GM12875 (cell line): Measurements from ENCODE around the gene TEX12.
A peak's percentile ranks its signal among the peaks of the same experiment; 100 is the strongest.

Experiments
- H3K4me3 ChIP-seq: one replicate; pipeline ENCODE4 v1.5.1; 2011; ENCODE audit warnings: low read depth, low read length, control low read depth
- TF ChIP-seq, protein P1 (sequence below): IDR thresholded peaks from 2 replicates; pipeline ENCODE4 v1.5.1; 2011; ENCODE audit warnings: low read depth, mild to moderate bottlenecking, control low read depth, inconsistent platforms, low read length, moderate library complexity, borderline replicate concordance; ENCODE audit not compliant: insufficient read depth

TEX12 gene

DNA sequence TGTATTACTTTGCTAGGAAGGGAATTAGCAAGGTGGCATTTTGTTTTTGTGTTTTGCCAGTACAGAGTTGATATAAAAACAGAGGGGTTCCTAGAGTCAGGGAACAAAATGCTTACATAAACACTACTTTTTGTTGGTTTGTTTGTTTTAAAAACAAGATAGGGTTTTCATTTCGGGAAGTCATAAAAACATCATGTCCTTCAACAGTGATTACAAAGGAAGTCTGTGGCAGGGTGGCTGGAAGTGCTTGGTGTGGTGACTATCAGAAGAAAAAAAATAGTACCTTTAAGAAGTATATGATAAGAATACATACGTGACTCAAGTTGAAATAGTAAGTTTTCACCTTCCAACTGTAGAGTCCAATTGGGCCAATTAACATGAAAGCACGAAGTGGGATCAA lies 2.1 kb upstream of the TEX12 start:
- no peak overlapping the region for H3K4me3 ChIP-seq
- TF ChIP-seq, protein P1, sequence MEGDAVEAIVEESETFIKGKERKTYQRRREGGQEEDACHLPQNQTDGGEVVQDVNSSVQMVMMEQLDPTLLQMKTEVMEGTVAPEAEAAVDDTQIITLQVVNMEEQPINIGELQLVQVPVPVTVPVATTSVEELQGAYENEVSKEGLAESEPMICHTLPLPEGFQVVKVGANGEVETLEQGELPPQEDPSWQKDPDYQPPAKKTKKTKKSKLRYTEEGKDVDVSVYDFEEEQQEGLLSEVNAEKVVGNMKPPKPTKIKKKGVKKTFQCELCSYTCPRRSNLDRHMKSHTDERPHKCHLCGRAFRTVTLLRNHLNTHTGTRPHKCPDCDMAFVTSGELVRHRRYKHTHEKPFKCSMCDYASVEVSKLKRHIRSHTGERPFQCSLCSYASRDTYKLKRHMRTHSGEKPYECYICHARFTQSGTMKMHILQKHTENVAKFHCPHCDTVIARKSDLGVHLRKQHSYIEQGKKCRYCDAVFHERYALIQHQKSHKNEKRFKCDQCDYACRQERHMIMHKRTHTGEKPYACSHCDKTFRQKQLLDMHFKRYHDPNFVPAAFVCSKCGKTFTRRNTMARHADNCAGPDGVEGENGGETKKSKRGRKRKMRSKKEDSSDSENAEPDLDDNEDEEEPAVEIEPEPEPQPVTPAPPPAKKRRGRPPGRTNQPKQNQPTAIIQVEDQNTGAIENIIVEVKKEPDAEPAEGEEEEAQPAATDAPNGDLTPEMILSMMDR, result no peak

DNA sequence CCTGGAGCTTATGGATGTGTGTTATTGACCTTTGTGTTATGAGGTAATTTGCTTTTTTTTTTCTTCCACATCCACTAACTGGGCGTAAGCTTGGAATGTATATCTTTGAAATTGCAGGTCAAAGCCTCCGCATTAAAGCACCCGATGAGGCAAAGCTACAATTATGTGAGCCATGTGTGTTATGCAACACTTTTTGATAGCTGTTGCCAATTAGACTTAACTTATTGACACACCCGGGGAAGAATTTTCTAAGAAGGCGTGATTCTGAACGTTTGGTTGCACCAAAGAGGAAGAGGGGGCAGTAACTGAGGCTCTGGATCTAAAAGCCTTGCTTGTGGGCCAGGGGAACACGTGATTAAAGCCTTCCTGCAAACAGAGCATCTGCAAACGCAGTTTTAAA lies 610 bp upstream of the TEX12 start:
- TF ChIP-seq, protein P1, result no peak

DNA sequence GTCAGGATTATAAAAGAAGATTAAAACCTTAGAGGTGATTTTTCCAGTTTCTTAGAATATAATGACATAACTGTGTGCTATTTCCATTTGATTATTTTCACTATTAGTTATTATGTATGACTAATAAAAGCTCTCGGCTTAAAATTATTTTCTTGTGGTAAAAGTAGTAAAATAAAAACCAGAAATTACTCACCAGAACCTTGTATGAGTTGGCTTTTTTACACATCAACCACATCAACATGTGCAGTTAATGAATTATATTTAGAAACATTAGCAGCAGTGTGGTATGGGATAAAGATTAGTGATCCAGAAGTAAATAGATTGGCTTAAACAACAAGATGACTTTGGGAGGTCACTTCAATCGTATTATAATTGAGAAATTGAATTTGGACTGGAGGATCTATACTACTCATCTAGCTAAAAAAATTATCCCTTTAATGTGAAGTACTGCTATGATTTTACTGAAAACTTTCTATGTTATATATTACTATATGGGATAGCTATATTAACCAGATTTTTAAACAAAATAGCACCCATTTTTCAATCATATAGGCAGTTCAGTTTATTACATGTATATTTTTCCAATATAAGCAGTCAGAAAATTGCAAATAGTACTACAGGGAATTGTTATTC lies 5.3 kb downstream of the TEX12 start:
- H3K4me3 ChIP-seq, result no peak overlapping the region
- TF ChIP-seq, protein P1, result no peak

More for the DNA sequence above, 610 bp upstream of the TEX12 start:
- no peak overlapping the region for H3K4me3 ChIP-seq

DNA sequence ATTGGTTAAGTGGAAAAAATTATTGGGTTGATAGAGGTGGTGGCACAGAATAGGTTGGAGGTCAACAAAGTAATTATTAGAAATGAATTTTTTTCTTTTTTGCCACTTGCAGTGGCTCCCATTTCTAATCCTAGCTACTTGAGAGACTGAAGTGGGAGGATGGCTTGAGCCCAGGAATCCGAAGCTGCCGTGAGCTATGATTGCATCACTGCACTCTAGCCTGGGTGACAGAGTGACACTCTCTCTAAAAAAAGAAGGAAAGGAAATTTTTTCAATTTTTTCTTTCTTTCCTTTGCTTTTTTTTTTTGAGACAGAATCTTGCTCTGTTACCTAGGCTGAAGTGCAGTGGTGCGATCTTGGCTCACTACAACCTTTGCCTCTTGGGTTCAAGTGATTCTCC lies 6.0 kb downstream of the TEX12 start:
- H3K4me3 ChIP-seq, result no peak overlapping the region
- TF ChIP-seq, protein P1, result no peak

DNA sequence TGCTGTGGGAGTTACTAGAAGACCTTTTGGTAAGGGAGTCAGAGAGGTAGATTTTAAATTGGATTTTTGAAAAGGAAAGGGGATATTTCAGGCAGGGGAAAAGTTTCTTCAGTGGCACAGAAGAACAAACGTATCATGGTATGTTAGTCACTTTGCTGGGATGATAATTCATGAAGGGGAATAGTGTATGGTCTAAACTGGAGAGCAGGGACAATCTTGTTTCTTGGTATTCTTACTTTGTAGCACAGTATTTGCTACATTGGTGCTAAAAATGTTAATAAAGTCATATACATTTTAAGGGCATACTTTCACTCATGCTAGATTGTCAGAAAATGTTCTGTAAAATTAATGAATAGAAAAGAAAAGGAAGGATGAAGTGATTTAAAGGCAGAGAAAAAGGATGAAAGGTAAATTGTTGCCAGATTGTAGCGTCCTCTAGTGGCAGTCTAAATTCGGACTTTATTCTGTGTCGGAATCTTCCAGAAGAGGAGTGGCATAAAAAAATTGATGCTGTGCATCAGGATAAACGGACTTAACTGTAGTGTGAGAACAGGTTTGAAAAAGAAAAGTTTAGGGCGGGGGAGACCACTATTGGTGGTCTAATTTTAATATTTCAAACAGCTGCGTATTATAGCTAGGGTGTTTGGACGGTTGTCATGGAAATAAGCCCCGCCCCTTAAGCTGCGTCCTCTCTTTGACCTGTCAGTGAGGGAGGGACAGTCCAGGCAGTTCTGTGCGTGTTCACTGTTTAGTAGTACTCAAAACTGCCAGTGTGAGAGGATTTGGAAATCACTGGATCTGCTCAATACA lies 7.8 kb downstream of the TEX12 start, which contains the start of gene BCO2:
Gene BCO2, plus strand, starts transcription at position 724 of the 810 bp plus-strand sequence. CDS start 90 bp downstream, outside the sequence.
- TF ChIP-seq, protein P1, result peak; percentile 57; the same call in 1 of the 2 replicates
- H3K4me3 ChIP-seq, result no peak within 1 kb of the TSS

DNA sequence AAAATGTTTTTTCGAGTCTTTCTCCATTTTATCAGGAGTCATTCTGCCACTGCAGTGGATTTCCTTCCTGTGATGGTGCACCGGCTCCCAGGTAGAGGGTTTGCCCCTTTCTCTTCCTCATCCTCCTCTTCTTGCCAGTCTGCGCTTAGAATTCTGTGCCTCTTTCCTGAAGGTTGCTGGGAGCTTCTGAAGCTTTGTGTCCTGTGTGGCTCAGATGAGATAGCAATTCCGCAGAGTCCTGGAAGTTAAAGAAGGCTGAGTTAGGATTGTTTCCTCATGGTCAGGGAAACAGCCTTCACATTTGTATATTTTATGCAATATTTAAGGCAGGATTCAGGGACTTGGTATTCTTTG lies 8.4 kb downstream of the TEX12 start:
- TF ChIP-seq, protein P1, result no peak
- no peak overlapping the region for H3K4me3 ChIP-seq

DNA sequence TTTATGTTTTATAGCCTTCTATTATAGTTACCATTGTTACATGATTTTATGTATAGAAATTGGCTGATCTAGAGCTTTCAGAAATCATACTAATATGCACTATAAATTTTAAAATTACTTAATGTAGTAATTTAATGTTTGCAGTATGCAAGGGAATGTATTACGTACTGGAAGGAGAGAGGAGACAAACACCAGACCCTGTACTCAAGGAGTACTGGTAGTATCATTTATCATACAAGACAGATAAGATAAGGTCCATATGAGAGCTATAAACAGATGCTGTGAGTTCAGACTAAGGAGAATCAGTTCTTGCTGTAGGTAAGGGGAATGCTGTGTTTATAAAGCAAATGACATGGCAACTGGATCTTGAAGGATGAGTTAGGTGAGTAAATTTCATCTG lies 8.9 kb downstream of the TEX12 start:
- TF ChIP-seq, protein P1, result no peak

More for the DNA sequence above, 8.9 kb downstream of the TEX12 start:
- H3K4me3 ChIP-seq, result no peak overlapping the region
